GM21515 (cell line): ENCODE data around the gene SLC25A41.

Experiments used
- ATAC-seq: cut with Tn5 transposase; IDR thresholded peaks from one replicate; pipeline ENCODE4 v1.9.1; 2021; ENCODE audit not compliant: unreplicated experiment

The SLC25A41 gene

GRCh38 chr19:6460099-6460884, 26.7 kb upstream of the SLC25A41 start:
- ATAC-seq, result peak; percentile 62

GRCh38 chr19:6459262-6460098, 25.9 kb upstream of the SLC25A41 start, which contains the start of gene SLC25A23:
Gene SLC25A23, minus strand, starts transcription at chr19:6459792. Its CDS starts 164 bp downstream, at chr19:6459628.
- peak; percentile 40 for ATAC-seq

DNA sequence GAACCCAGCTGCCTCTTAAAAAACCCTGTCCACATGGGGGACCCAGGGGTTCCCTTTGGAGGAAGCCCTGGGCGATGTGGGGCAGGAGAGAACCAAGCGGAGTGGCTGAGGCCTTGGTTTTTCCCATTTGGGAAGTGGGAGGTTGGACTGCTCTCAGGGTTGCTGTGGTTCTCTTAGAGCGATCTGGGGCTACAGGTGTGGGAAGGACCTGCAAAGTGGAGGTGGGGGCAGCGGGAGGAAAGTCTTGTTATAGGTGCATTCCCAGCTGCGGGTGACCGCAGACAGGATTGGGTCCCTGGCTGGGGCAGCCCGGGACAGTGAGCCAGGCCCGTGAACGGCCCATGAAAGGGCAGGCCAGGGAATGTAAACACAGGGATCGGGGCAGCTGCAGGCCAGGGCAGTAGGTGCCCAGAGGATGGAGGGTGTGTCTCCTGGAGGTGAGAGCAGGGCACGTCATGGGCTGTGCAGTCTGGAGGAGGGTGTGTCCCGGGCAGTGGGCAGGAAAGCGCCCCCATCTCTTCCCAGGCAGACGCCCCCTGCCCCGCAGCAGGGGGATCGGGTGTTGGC, 25.2 kb upstream of the SLC25A41 start:
- ATAC-seq, result no peak

- no peak for ATAC-seq
Observed at GRCh38 chr19:6457958-6458694, 24.6 kb upstream of the SLC25A41 start.

DNA sequence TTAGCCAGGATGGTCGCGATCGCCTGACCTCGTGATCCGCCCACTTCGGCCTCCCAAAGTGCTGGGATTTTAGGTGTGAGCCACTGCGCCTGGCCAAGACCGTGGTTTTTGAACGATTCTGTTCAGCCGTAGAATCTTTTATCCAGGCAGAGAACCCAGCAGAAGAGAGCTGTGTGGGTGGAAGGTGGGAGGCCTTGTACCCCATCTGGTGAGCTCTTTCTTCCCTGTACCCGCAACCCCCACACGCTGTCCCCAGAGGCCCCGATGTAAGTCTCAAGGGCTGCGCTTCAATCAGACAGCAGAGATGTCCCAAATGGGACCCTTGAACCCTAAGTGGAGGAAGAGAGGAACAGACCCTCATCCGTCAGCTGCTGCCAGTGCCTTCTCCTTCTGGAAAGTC, 22.4 kb upstream of the SLC25A41 start:
- ATAC-seq, result no peak

DNA sequence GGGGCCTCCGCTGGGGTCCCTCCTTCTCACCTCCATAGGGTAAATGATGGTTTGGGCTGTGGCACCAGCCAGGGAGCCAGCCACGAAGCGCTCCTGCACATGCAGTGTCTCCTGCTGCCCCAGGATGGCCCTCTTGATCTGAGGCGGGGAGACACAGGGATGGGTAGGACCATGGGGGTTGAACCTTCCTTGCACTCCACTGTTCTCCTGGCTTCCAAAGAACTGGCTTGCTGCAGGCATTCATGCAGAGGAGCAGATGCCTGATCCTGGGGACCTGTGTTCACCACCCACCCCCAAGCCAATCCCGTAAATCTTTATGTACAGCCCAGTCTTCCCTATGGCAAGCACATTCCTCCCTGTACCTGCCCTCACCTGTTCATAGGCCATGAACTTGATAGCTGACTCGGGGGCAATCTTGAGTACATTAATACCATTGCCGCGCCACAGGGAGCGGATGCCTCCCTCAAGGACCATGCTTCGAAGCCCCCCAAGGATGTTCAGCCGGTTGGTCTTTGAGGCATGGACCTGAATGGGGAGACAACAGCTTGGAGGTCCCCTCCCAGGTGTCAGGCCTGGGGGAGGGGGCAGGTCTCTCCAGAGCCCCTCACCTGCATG, 20.5 kb upstream of the SLC25A41 start:
- no peak for ATAC-seq

DNA sequence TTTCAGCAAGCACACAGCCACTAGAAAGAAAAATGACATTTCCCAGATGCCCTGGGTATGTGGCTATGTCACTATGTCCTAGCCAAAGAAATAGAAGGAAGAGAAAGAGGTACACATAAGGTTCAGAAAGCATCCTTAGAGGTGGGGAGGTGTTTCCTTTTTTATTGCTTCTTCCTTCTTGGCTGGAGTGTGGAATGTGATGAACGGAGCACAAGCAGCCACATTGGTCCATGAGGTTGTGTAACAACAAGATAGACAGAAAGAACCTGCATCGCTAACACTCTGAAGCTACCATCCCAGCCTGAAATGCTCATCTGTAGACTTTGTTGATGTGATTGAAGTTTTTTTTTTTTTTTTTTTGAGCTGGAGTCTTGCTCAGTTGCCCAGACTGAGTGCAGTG, 19.3 kb upstream of the SLC25A41 start:
- no peak for ATAC-seq

DNA sequence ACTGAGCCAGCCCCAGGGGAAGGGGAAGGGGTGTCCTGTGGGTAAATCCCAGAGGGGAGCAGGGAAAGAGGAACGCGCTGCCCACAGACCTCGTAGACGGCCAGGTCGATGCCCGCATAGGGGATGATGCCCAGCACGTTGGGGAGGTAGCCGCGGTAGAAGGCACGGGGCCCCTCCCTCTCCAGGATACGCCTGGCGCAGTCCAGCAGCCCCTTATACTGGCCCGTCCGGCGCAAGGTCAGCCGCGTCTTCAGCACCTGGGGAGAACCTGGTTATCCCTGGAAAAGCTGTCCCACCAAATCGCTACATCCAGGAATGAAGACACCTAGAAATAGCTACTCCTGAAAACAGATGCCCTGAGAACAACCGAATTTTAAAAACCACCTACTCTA, 18.7 kb upstream of the SLC25A41 start:
- ATAC-seq, result no peak

DNA sequence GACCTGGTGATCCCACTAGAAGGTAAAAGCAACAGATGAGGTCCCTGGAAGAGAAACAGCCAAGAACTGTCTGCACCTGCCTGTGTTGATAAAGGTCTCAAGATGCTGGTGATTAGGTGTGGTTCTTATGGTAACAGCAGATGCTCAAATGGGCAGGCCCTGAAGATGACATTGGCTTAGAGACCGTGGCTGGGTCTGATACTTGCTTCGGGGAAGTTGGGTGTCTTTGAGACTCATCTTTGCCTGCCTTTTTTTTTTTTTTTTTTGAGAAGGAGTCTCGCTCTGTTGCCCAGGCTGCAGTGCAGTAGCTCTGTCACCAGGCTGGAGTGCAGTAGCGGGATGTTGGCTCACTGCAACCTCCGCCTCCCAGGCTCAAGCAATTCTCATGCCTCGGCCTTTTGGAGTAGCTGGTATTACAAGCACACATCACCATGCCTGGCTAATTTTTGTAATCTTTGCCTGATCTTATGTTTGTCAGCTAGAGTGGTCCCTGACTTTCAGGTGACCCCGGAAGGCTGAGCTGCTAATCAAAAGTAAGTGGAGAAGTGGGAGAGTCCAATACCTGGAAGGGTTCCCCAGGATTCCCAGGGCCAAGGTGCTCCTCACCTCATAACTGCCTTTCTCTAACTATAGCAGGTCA, 18.1 kb upstream of the SLC25A41 start:
- no peak for ATAC-seq

- no peak for ATAC-seq
Observed at GRCh38 chr19:6450166-6450565, 16.6 kb upstream of the SLC25A41 start.

DNA sequence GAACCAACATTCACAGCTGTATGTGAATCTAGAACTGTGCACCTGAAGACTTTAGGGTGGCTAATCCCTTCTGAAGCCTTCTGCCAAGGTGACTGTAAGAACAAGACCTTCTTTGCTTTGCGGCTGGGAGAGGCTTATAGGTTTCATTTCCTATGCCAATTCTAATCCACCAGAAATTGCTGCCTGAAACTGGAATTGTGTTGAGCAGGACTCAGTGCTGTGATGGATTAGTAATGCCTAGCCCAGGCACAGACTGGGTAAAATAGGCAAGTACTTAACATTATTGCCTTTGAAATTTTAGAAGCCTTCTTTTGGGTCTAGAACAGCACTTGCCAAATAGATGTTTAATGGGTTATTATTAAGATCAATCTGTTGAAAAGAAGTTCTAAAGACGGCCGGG, 14.5 kb upstream of the SLC25A41 start:
- no peak for ATAC-seq

DNA sequence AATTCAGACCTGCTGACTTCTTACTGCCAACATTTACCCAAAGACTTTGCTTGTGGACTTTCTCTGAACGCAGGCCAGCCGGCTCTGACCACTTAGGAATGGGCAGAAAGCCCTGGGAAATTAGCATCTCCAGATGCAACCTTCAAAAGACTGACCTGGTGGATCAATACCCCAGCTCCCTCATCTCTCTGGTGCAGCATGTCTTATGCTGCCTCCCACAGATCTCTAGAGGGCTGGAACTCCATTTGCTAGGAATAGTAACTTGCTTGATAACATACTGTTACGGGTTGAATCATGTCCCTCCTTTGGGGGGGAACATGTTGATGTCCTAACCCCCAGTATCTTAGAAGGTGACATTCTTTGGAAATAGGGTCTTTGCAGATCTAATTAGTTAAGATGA, 12.9 kb upstream of the SLC25A41 start:
- ATAC-seq, result no peak

- no peak for ATAC-seq
Observed at GRCh38 chr19:6443986-6444385, 10.4 kb upstream of the SLC25A41 start.

DNA sequence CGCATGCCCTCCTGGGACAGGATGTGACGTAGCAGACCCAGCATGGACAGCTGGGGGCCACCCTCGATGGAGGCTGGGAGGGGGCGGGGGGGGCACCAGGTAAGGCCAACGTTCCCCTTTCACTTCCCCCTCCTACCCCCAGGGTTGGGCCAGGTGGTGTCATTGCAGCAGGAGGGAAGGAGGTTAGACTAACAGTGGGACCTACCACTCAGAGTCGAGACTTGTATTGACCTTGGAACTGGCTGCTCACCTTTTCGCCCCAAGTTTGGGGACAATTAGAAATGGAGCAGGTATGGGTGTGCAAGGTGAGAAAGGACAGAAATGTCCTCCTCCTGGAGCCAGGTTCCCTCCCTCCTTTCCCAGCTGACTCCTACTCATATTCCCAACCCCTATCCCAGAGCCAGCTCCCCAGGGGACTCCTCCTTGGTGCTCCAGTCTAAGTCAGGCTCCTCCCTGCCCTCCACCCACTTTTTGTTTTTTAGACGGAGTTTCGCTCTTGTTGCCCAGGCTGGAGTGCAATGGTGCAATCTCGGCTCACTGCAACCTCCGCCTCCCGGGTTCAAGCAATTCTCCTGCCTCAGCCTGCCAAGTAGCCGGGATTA, 8.6 kb upstream of the SLC25A41 start:
- no peak for ATAC-seq

GRCh38 chr19:6440905-6441304, 7.3 kb upstream of the SLC25A41 start:
- ATAC-seq, result no peak

GRCh38 chr19:6439743-6440142, 6.2 kb upstream of the SLC25A41 start:
- ATAC-seq, result no peak

GRCh38 chr19:6433165-6433564, 398 bp downstream of the SLC25A41 start:
- no peak for ATAC-seq

- ATAC-seq, result no peak
Observed at GRCh38 chr19:6431891-6432290, 1.7 kb downstream of the SLC25A41 start.

GRCh38 chr19:6429419-6430221, 3.9 kb downstream of the SLC25A41 start:
- no peak for ATAC-seq
